GM12872 (cell line): ENCODE data around the gene TOMM40.

Experiments
- CTCF ChIP-seq: IDR thresholded peaks from 3 replicates; pipeline ENCODE4 v1.5.1; 2011; ENCODE audit warnings: low read depth, mild to moderate bottlenecking, low read length, moderate library complexity; ENCODE audit not compliant: insufficient read depth

TOMM40 gene

GRCh38 chr19:44947041-44947581, 56.1 kb downstream of the TOMM40 start:
- no peak for TF ChIP-seq CTCF

- TF ChIP-seq CTCF = no peak
Measured at GRCh38 chr19:44948237-44948636, 57.2 kb downstream of the TOMM40 start.

GRCh38 chr19:44948763-44949374, 57.8 kb downstream of the TOMM40 start:
- TF ChIP-seq CTCF = no peak

GRCh38 chr19:44949550-44949949, 58.5 kb downstream of the TOMM40 start:
- TF ChIP-seq CTCF = no peak

- TF ChIP-seq CTCF = peak; percentile 73
Measured at GRCh38 chr19:44951179-44952159, 60.4 kb downstream of the TOMM40 start.
